Coronary artery (tissue), 2 donors: ENCODE data around the gene OCA2.
A peak's percentile ranks its signal among the peaks of the same experiment; 100 is the strongest.
"Not testable (repeated sequence)": the region's sequence is repeated elsewhere in the genome, so short reads cannot be mapped to it uniquely, and the experiment has no call there.

Experiments
- DNase-seq: peaks from one replicate; pipeline ENCODE4 v3.0.0-alpha.2; 2017; ENCODE audit warnings: low spot score
- H3K27ac ChIP-seq, 2 donors: fragments of 200-600 bp; sonication (generic); one replicate each; pipeline ENCODE4 v1.5.1; 2016 to 2019
- H3K4me3 ChIP-seq: fragments of 200-600 bp; sonication (generic); 2 replicates; pipeline ENCODE4 v1.5.1; 2016; ENCODE audit warnings: mild to moderate bottlenecking, moderate library complexity
- CTCF ChIP-seq: fragments of 200-600 bp; sonication (generic); IDR thresholded peaks from one replicate; pipeline ENCODE4 v1.5.1; 2019; ENCODE audit warnings: antibody characterized with exemption

The OCA2 gene

GRCh38 chr15:28125673-28126651, 26.8 kb upstream of the OCA2 start:
- H3K4me3 ChIP-seq: no peak overlapping the region
- no peak overlapping the region for H3K27ac ChIP-seq
- DNase-seq: no peak
- peak; percentile 50 for TF ChIP-seq CTCF

GRCh38 chr15:28124841-28125240, 25.7 kb upstream of the OCA2 start:
- Histone ChIP-seq H3K4me3 (no peak overlapping the region), H3K27ac (no peak overlapping the region)
- no peak for TF ChIP-seq CTCF
- no peak for DNase-seq

GRCh38 chr15:28123408-28124023, 24.4 kb upstream of the OCA2 start:
- H3K4me3 ChIP-seq: no peak overlapping the region
- no peak for DNase-seq
- TF ChIP-seq CTCF: peak; percentile 52
- H3K27ac ChIP-seq: no peak overlapping the region

GRCh38 chr15:28122038-28122949, 23.2 kb upstream of the OCA2 start:
- no peak for TF ChIP-seq CTCF
- DNase-seq: no peak
- H3K27ac ChIP-seq: no peak overlapping the region
- no peak overlapping the region for H3K4me3 ChIP-seq

GRCh38 chr15:28121577-28121976, 22.5 kb upstream of the OCA2 start:
- H3K27ac ChIP-seq, H3K4me3 ChIP-seq, DNase-seq: not testable (repeated sequence)

GRCh38 chr15:28120359-28120640, 21.2 kb upstream of the OCA2 start:
- TF ChIP-seq CTCF: no peak
- DNase-seq: no peak
- no peak overlapping the region for H3K27ac ChIP-seq
- no peak overlapping the region for H3K4me3 ChIP-seq

GRCh38 chr15:28118531-28118930, 19.4 kb upstream of the OCA2 start:
- DNase-seq: no peak
- H3K27ac ChIP-seq: no peak overlapping the region
- H3K4me3 ChIP-seq: no peak overlapping the region
- TF ChIP-seq CTCF: no peak
